GM19099 (cell line): ENCODE measurements around the gene ANKRD37.

Experiments
- POLR2A ChIP-seq: IDR thresholded peaks from 3 replicates; pipeline ENCODE4 v1.6.1; 2011; ENCODE audit warnings: low read depth; ENCODE audit not compliant: insufficient read length; ENCODE audit errors: extremely low read depth

ANKRD37 gene, protein sequence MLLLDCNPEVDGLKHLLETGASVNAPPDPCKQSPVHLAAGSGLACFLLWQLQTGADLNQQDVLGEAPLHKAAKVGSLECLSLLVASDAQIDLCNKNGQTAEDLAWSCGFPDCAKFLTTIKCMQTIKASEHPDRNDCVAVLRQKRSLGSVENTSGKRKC

GRCh38 chr4:185396724-185397385 lies at the start of gene ANKRD37:
ANKRD37 (plus strand) TSS chr4:185396841; CDS start chr4:185396924, 83 bp downstream.
- TF ChIP-seq POLR2A: peak; percentile 7

GRCh38 chr4:185346975-185347601 lies 49.6 kb upstream of the ANKRD37 start:
- TF ChIP-seq POLR2A: no peak

- TF ChIP-seq POLR2A: no peak
Measured at GRCh38 chr4:185351691-185352090, 45.0 kb upstream of the ANKRD37 start.

DNA sequence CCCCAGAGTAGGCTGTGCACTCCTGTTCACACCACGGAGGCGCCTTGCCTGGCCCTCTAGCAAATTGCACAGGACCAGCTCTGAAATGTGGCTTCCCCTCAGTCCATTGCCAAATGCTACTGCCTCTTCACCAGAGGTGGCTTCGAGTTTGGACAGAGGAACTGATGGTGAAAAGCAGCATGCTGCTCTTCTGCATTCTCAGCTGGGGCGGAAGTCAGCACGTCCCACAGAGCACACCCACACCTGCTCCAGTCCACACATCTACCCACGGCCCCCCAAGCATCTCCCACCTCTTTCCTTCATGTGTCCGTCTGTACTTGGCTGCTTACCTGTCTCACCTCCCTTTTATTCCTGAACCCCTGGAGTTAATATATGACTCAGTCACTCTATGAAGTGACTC lies 44.4 kb upstream of the ANKRD37 start:
- TF ChIP-seq POLR2A: no peak

DNA sequence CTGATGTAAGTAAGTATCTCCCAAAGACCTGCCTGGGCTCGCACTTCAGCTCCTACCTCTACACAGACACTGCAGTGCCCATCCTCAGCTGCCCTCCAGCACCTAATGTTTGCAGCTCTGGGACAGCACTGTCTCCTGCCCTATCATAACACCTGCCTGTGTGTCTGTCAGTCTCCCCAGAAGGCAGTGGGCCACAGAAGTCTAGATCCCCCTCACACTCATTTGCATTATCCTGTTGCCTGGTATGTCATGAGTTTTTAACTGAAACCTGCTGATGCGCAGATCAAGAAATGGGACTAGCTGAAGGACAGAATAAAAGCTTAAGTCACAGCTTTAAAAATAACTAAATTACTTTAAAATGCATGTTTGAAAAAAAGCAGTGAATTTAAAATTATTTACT lies 43.9 kb upstream of the ANKRD37 start:
- no peak for TF ChIP-seq POLR2A

DNA sequence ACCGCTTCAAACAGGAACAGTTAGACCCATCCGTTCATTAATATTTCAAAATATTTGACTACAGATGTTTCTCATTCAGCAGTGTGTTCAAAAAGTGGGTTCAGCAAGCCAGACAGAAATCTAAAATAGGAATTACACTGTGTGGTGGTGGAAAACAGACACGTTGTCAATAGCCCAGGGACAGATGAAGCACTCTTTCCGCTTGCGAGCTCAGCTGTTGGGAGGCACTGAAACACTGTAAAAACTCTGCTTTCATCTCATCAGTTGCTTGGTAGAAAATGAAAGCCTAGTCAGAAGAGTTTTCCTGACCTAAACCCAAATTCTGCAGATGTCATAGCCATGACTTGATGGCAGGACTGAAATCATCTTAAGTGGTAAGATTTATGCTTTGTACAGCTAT lies 39.4 kb upstream of the ANKRD37 start:
- TF ChIP-seq POLR2A: no peak

- no peak for TF ChIP-seq POLR2A
Measured at GRCh38 chr4:185357733-185358440, 38.8 kb upstream of the ANKRD37 start.

GRCh38 chr4:185358514-185358913 lies 38.1 kb upstream of the ANKRD37 start:
- no peak for TF ChIP-seq POLR2A

GRCh38 chr4:185358959-185359358 lies 37.7 kb upstream of the ANKRD37 start:
- no peak for TF ChIP-seq POLR2A

DNA sequence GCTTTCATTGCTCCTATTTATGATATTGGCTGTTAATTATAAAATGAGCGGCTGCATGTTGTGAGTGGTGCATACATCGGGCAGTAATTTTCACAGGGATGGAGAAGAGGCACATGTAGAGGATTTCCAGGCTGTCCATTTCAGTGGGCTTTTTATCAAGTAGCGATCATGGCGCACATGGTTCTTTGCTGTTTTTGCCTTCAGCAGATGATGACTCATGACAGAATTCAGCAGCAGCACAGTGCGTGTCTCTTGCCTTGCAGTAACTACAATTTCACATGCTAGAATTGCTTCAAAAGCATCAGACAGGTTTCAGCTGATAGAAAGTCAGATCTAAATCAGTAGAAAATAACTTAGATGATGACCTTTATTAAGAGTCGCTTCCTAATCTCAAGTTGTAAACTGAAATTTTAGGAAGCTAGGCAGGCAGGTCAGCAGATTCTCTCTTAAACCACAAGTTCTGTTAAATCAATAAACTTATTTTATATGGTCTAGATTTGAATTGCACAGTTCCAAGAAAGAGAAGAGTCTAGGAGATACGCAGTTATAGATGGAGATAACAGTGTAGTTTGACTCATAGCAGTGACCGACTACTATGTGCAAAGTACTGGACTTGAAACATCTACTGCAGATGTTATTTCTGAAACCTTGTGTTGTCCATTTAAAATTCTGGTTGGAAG lies 36.7 kb upstream of the ANKRD37 start:
- no peak for TF ChIP-seq POLR2A

GRCh38 chr4:185361872-185362271 lies 34.8 kb upstream of the ANKRD37 start:
- TF ChIP-seq POLR2A: no peak

DNA sequence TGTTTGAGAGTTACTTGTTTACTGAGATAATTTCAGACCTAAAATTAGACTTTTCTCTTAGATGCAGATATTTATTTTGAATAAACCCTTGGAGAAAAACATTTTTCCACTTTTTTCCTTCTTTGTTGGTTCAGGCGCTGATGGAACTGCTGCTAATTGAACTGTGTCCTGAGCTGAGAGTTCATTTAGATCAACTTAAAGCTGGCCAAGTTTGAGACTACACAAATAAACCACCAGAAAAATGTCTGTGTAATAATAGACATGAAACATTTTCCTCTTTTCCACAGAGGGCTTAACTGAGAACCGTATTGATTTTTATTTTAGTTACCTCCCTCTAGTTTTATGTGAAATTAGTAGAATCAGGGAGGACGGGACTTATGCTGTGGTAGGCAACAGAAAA lies 33.4 kb upstream of the ANKRD37 start:
- TF ChIP-seq POLR2A: no peak

DNA sequence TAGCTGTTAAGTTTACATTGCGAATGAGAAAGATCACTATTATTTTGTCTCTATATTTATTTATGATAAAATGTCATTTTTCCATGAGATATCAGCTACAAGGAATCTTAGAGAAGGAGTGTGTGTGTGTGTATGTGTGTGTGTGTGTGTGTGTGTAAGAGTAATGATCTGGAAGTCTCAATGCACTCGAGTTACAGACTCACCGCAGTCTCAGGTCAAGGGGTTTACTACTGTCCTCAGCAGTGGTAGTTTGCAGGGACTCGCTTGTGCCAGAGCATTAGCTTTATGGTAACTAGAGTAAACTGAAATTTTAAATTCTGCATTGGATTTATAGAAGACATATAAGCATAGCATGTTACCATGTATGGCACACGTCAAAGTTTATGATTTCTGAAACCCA lies 31.8 kb upstream of the ANKRD37 start:
- TF ChIP-seq POLR2A: no peak

DNA sequence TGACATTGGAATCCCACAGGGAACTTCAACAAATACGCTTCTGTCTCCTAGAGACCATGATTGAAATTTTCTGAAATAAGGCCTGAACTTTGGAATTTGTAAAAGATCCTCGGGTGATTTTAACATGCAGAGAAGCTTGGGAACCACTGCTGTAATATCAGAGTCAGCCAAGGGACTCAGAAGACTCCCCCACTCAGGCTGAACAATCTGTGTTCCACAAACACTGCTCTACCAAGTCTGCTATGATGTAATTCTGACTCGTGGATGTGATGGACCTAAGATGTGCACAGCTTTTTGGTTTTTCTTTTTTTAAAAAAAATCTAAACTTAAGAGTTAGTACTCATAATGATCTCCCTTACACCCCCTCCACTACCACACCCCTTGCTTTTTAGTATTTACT lies 26.9 kb upstream of the ANKRD37 start:
- TF ChIP-seq POLR2A: no peak

DNA sequence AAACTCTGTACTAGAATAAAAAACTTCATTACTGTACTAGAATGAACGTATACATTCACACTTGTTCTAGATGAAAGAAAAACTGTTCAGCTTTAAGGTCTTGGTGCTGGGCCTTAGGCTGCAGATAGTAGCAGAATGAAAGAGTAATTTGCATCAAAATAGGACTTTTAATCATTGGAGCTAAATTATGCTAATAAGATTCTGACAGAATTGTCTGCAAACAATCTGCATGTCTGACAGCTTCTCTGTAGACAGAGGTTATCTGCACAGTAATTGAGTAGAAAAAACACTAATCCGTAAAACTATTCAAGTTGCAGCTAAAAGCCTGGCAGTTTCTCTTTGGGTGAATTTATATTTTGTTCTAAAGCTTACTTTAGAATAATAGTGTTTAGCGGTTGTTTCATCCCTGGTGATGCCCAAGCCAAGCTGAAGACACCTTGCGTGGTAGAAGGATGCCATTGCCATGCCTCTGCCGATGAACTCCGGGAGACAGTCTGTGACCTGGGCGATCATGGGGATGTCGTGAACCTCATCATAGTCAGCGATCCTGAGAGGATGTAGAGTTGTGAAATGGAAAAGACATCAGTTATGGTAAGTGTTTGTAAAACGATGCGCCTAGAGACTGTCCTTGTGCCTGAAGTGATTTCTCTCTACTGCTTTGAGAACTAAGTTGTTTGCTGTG lies 26.2 kb upstream of the ANKRD37 start:
- no peak for TF ChIP-seq POLR2A

- no peak for TF ChIP-seq POLR2A
Measured at GRCh38 chr4:185371702-185372101, 24.9 kb upstream of the ANKRD37 start.
